Liver (tissue), 9 donors: ENCODE measurements around the gene SETBP1. TPM values are rescaled to one million over a fixed set of nuclear protein-coding genes. Genes with fewer than 3 reads are reported as not detected.

ENCODE experiments used
- DNase-seq: peaks from one replicate; pipeline ENCODE4 v3.0.0-alpha.2; 2017; ENCODE audit warnings: low spot score
- H3K27ac ChIP-seq, 2 donors: one replicate each; pipeline ENCODE4 v1.7.0; 2013; ENCODE audit warnings: inconsistent platforms in 2 of 2, low read length in 2 of 2, control low read depth in 1 of 2, low read depth in 1 of 2, mild to moderate bottlenecking in 1 of 2
- H3K27me3 ChIP-seq, 4 donors: one replicate each; pipeline versions ENCODE4 v1.6.1 to v1.7.0; 2013; ENCODE audit warnings: low read length in 3 of 4, inconsistent platforms in 1 of 4, mild to moderate bottlenecking in 1 of 4, moderate library complexity in 1 of 4; ENCODE audit not compliant: control insufficient read depth in 4 of 4, insufficient read depth in 4 of 4
- H3K36me3 ChIP-seq, 4 donors: one replicate each; pipeline versions ENCODE4 v1.6.1 to v1.7.0; 2013; ENCODE audit warnings: low read length in 3 of 4, mild to moderate bottlenecking in 3 of 4, low read depth in 1 of 4, moderate library complexity in 1 of 4; ENCODE audit not compliant: control insufficient read depth in 4 of 4, insufficient read depth in 3 of 4
- H3K4me1 ChIP-seq, 4 donors: one replicate each; pipeline versions ENCODE4 v1.6.1 to v1.7.0; 2013; ENCODE audit warnings: low read length in 3 of 4, mild to moderate bottlenecking in 3 of 4, moderate library complexity in 1 of 4; ENCODE audit not compliant: control insufficient read depth in 4 of 4, insufficient read depth in 4 of 4
- H3K4me3 ChIP-seq, 3 donors: one replicate each; pipeline versions ENCODE4 v1.6.1 to v1.7.0; 2013; ENCODE audit warnings: low read length in 3 of 3, control low read depth in 1 of 3, low read depth in 1 of 3, mild to moderate bottlenecking in 1 of 3
- H3K9ac ChIP-seq, 2 donors: one replicate each; pipeline ENCODE4 v1.7.0; 2013; ENCODE audit warnings: low read length in 2 of 2, mild to moderate bottlenecking in 2 of 2, moderate library complexity in 2 of 2, control low read depth in 1 of 2, low read depth in 1 of 2
- H3K9me3 ChIP-seq, 4 donors: one replicate each; pipeline versions ENCODE4 v1.6.1 to v1.7.0; 2013; ENCODE audit warnings: low read length in 3 of 4; ENCODE audit not compliant: control insufficient read depth in 4 of 4
- ATF3 ChIP-seq: IDR thresholded peaks from 2 replicates; pipeline ENCODE4 v1.6.1; 2016; ENCODE audit warnings: antibody characterized with exemption
- FOXA1 ChIP-seq: IDR thresholded peaks from 2 replicates; pipeline ENCODE4 v1.6.1; 2016; ENCODE audit warnings: antibody characterized with exemption
- FOXA2 ChIP-seq: IDR thresholded peaks from 2 replicates; pipeline ENCODE4 v1.6.1; 2016; ENCODE audit warnings: antibody characterized with exemption
- GABPA ChIP-seq, 2 donors: IDR thresholded peaks in 1 of 2; conservative IDR thresholded peaks in 1 of 2; 2 replicates each; pipeline ENCODE4 v1.6.1; 2016; ENCODE audit warnings: antibody characterized with exemption in 2 of 2, mild to moderate bottlenecking in 1 of 2, moderate library complexity in 1 of 2
- HNF4G ChIP-seq: IDR thresholded peaks from 2 replicates; pipeline ENCODE4 v1.6.1; 2016; ENCODE audit warnings: antibody characterized with exemption
- JUND ChIP-seq, 2 donors: IDR thresholded peaks; 2 replicates each; pipeline ENCODE4 v1.6.1; 2016; ENCODE audit warnings: antibody characterized with exemption in 2 of 2
- MAX ChIP-seq: IDR thresholded peaks from 2 replicates; pipeline ENCODE4 v1.6.1; 2016; ENCODE audit warnings: antibody characterized with exemption
- NR2F2 ChIP-seq: IDR thresholded peaks from 2 replicates; pipeline ENCODE4 v1.6.1; 2016; ENCODE audit warnings: antibody characterized with exemption
- RAD21 ChIP-seq, 2 donors: IDR thresholded peaks; 2 replicates each; pipeline ENCODE4 v1.6.1; 2016; ENCODE audit warnings: antibody characterized with exemption in 2 of 2, mild to moderate bottlenecking in 2 of 2
- REST ChIP-seq: IDR thresholded peaks from 2 replicates; pipeline ENCODE4 v1.6.1; 2016; ENCODE audit warnings: antibody characterized with exemption, mild to moderate bottlenecking
- RXRA ChIP-seq, 2 donors: IDR thresholded peaks; 2 replicates each; pipeline ENCODE4 v1.6.1; 2017 to 2018; ENCODE audit warnings: antibody characterized with exemption in 2 of 2, mild to moderate bottlenecking in 1 of 2
- SP1 ChIP-seq: IDR thresholded peaks from 2 replicates; pipeline ENCODE4 v1.6.1; 2018; ENCODE audit warnings: antibody characterized with exemption, mild to moderate bottlenecking
- WGBS: extraction: QIAGEN DNeasy Blood & Tissue Kit; methylation state at CpG from one replicate; pipeline ENCODE4 v1.1.7; 2013; 5-methylcytosine and 5-hydroxymethylcytosine counted together
- polyA plus RNA-seq, 2 donors: library from polyadenylated mRNA; stranded (reverse) in 1 of 2; unstranded in 1 of 2; fragments of 200-250 nt in 1 of 2; fragments of >200 nt in 1 of 2; fragmentation: Nextera tagmentation in 1 of 2; extraction: Ambion mirVana in 1 of 2; gene quantifications; one replicate each; pipeline versions ENCODE4 v1.2.1 to v1.2.3, GENCODE V29; 2013 to 2015
- total RNA-seq, 2 donors: library from RNA; depleted of rRNA; stranded (reverse); fragments of >200 nt; gene quantifications; one replicate each; pipeline ENCODE4 v1.2.3, GENCODE V29; 2014
- TF ChIP-seq, protein P1 (sequence below): fragments of 150-350 bp; IDR thresholded peaks from 2 replicates; pipeline ENCODE4 v1.5.1; 2017; ENCODE audit warnings: improper control_type of control experiment, low read depth, low read length; ENCODE audit not compliant: missing input control
- TF ChIP-seq, protein P2 (sequence below): IDR thresholded peaks from 2 replicates; pipeline ENCODE4 v1.6.1; 2016; ENCODE audit warnings: antibody characterized with exemption
- donor health status: healthy.
- donor health status: healthy.
- donor health status: healthy.
- donor health status: healthy.
- donor health status: healthy.

The SETBP1 gene
- total and polyA plus RNA-seq, 4 donors, result 2.5 to 15.8 (median 4.7) TPM

DNA sequence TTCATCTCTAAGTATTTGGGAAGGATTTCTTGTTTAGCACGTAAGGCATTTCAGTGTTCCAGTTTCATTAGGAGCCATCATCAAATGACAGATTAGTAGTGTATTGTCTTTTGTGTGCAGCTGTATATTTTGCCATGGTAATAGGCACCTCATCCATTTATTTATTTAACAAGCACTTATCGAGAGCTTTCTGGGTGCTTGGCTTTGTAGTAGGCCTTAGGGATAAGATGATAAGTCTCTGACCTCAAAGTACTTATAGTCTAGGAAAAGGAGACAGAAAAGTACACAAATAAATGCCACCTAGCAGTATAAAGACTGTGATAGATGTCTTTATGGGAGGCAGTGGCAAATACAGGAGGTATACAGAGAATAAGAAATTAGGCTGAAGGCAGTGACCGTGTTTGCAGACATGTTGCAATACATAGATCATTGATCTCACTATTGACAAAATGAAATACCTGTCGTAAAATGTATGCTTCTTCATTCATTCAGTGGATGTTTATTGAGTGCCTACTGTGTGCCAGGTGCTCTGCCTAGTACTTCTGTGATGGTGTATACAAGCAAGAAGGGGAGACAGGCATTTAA, 265.9 kb downstream of the SETBP1 start:
- no peak overlapping the region for H3K9ac ChIP-seq
- WGBS, result 56% methylated on average over 4 of the region's 4 CpGs
- no peak overlapping the region for H3K27ac ChIP-seq
- no peak for DNase-seq
- no peak overlapping the region for H3K4me3 ChIP-seq
- peaks cover 4 to 11% (median 4%) of the 10 kb centered on the region in 4 donors for H3K36me3 ChIP-seq
- peaks cover 1 to 17% (median 10%) of the 10 kb centered on the region in 4 donors for H3K4me1 ChIP-seq
- H3K27me3 ChIP-seq, result no peaks in the 10 kb centered on the region
- no peak for TF ChIP-seq FOXA1
- TF ChIP-seq FOXA2, result peak; percentile 30
- no peak for TF ChIP-seq REST
- TF ChIP-seq ATF3, result no peak
- no peak for TF ChIP-seq NR2F2
- no peak for TF ChIP-seq JUND (IDR thresholded peaks at IDR 0.05)
- H3K9me3 ChIP-seq, result no peaks in the 10 kb centered on the region

- Histone ChIP-seq H3K4me3 (no peak overlapping the region), H3K9ac (no peak overlapping the region), H3K27ac (no peak overlapping the region), H3K9me3 (no peaks in the 10 kb centered on the region), H3K36me3 (peaks cover 4 to 13% (median 4%) of the 10 kb centered on the region in 4 donors), H3K27me3 (no peaks in the 10 kb centered on the region), H3K4me1 (peaks cover 0 to 8% (median 3%) of the 10 kb centered on the region in 4 donors)
- no peak for TF ChIP-seq SP1
- TF ChIP-seq MAX, result no peak
- TF ChIP-seq, protein P1, sequence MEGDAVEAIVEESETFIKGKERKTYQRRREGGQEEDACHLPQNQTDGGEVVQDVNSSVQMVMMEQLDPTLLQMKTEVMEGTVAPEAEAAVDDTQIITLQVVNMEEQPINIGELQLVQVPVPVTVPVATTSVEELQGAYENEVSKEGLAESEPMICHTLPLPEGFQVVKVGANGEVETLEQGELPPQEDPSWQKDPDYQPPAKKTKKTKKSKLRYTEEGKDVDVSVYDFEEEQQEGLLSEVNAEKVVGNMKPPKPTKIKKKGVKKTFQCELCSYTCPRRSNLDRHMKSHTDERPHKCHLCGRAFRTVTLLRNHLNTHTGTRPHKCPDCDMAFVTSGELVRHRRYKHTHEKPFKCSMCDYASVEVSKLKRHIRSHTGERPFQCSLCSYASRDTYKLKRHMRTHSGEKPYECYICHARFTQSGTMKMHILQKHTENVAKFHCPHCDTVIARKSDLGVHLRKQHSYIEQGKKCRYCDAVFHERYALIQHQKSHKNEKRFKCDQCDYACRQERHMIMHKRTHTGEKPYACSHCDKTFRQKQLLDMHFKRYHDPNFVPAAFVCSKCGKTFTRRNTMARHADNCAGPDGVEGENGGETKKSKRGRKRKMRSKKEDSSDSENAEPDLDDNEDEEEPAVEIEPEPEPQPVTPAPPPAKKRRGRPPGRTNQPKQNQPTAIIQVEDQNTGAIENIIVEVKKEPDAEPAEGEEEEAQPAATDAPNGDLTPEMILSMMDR, result no peak
- no peak for TF ChIP-seq RAD21 (IDR thresholded peaks at IDR 0.05)
- no peak for TF ChIP-seq HNF4G
- no peak for TF ChIP-seq RXRA (IDR thresholded peaks at IDR 0.05)
- no peak for TF ChIP-seq FOXA2
- TF ChIP-seq GABPA (IDR thresholded peaks at IDR 0.05 in 1 of 2, conservative IDR thresholded peaks at IDR 0.05 in 1 of 2), result no peak
- TF ChIP-seq FOXA1, result no peak
- TF ChIP-seq, protein P2, sequence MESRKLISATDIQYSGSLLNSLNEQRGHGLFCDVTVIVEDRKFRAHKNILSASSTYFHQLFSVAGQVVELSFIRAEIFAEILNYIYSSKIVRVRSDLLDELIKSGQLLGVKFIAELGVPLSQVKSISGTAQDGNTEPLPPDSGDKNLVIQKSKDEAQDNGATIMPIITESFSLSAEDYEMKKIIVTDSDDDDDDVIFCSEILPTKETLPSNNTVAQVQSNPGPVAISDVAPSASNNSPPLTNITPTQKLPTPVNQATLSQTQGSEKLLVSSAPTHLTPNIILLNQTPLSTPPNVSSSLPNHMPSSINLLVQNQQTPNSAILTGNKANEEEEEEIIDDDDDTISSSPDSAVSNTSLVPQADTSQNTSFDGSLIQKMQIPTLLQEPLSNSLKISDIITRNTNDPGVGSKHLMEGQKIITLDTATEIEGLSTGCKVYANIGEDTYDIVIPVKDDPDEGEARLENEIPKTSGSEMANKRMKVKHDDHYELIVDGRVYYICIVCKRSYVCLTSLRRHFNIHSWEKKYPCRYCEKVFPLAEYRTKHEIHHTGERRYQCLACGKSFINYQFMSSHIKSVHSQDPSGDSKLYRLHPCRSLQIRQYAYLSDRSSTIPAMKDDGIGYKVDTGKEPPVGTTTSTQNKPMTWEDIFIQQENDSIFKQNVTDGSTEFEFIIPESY, result no peak
- no peak for TF ChIP-seq NR2F2
- TF ChIP-seq ATF3, result no peak
- TF ChIP-seq JUND (IDR thresholded peaks at IDR 0.05), result no peak
- TF ChIP-seq REST, result no peak
- 93% methylated on average over 7 of the region's 7 CpGs for WGBS
- DNase-seq, result no peak
Measured at GRCh38 chr18:44949967-44950366, 269.3 kb downstream of the SETBP1 start.
